HG03108 (cell line): ENCODE results near the gene MYOD1.

Experiments used
- ATAC-seq: cut with Tn5 transposase; IDR thresholded peaks from one replicate; pipeline ENCODE4 v1.9.1; 2021; ENCODE audit warnings: moderate library complexity; ENCODE audit not compliant: unreplicated experiment

MYOD1 gene

GRCh38 chr11:17734418-17734911 lies 15.1 kb downstream of the MYOD1 start, which contains the start of gene KCNC1:
Gene KCNC1 (plus strand): TSS chr11:17734781. CDS start chr11:17736003, 1,222 bp downstream.
- no peak for ATAC-seq

DNA sequence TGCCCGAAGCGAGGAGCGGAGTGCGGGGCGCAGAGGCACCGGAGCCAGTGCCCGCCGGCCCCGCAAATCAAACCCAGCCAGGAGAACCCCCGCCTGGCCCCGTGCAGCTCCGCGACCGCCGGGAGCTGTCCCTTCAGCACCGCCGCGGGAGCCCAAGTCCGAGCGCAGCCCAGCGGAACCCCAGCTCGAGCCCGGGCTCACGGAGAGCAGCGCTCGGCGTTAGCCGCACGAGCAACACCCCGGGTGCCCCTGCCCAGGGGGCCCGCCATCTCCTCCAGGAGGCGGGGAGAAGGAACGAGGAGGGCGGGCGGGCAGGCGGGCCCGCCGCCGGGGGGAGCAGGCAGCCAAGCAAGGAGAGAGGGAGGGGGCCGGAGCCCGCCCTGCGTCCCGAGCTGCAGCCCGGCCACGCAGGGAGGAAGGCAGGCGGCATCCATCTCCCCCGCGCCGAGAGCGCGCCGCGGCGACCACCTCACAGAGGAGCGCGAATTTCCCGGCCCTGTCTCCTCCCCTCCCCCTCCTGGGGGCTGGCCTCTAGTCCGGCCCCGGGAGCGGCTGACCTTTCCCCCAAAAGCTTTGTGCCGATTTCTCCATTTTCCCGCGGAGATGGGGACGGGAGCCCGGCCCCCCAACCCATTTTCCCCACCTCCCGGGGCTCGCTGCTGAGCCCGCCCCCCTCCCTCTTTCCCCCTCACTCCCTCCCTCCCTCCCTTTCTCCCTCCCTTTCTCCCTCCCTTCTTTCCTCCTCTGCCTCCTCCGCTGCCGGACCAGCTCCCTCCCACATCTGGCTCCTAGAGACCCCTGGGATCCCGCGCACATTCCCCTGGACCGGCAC lies 15.8 kb downstream of the MYOD1 start:
- ATAC-seq: no peak

DNA sequence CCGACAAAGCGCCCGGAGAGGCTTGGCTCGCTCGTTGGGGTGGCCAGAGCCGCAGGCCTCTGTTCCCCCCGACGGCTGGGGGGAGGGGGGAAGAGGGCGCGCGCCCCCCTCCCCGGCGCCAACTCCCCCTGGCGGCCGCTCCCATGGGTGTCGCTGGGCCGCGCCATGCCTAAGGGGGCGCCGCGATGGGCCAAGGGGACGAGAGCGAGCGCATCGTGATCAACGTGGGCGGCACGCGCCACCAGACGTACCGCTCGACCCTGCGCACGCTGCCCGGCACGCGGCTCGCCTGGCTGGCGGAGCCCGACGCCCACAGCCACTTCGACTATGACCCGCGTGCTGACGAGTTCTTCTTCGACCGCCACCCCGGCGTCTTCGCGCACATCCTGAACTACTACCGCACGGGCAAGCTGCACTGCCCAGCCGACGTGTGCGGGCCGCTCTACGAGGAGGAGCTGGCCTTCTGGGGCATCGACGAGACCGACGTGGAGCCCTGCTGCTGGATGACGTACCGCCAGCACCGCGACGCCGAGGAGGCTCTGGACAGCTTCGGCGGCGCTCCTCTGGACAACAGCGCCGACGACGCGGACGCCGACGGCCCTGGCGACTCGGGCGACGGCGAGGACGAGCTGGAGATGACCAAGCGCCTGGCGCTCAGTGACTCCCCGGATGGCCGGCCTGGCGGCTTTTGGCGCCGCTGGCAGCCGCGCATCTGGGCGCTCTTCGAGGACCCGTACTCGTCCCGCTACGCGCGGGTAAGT lies 16.6 kb downstream of the MYOD1 start:
- no peak for ATAC-seq

DNA sequence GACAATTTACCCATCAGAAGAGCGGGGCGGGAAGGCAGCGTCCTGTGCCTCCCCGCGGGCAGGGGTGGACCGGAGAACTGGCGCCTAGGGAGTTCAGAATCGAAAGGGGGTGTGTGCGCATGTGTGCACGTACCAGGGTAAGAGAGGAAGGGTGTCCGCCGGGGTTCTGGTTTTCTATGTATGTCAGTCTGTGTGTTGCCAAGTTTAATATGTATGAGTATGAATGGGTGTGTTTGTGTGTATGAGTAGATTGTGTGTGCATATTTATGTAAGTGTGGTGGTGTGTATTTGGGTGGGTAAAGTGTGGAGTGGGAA lies 17.2 kb downstream of the MYOD1 start:
- ATAC-seq: no peak

GRCh38 chr11:17736930-17737817 lies 17.8 kb downstream of the MYOD1 start:
- no peak for ATAC-seq

DNA sequence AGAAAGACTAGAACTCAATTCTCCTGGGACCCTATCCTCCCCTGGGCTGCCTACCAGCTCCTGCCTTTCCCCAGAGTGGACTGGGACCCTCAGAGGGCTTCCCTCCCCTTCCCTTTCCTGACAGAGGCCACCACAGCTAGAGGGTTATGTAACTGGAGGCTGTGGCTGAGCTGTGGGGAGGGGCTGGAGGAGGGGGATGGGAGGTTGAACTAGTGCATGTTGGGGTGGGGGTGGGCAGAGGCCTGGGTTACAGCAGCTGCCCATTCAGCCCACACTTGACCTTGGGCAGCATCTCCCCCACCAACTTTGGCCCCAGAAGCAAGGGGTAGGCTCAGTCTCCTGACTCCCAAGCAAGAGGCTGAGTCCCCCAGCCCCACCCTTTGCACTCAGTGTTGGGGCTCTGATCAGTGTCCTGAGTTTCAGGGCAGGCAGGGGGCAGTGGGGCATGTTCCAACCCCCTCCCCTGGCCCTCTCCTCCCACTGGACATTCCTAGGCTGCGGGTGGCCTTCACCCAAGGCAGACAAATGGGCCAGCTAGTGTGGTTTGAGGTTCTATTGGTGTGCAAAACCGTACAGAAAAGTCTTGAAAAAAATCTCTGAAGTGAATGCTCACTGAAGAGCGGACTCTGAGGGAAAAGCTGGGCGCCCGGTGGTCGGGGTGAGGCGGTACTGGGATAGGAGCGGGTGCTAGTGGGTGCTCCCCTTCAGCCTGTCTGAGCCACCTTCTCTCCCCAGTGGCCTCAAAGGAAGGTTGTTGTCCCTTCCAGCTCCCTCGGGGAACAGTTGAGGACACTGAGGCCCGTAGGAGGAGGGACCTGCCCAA lies 19.0 kb downstream of the MYOD1 start:
- ATAC-seq: no peak

DNA sequence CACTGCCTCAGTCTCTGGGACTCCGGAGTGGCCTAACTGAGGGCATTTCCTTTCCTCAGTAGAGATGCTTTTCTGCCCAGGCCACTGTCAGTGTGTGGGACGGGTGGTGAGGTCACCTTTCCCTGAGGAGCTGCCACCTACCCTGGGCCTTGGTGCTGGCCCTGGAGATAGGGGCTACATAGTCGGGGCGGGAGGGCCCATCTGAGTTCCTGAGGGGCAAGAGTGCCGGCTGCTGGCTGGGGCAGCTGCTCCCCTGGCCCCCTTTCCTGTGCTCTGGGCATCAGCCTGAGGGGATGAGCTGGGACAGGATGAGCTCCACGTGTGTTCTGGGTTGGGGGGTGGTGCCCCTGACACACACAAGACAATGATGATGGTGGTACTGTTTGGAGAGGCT lies 20.6 kb downstream of the MYOD1 start:
- ATAC-seq: no peak

DNA sequence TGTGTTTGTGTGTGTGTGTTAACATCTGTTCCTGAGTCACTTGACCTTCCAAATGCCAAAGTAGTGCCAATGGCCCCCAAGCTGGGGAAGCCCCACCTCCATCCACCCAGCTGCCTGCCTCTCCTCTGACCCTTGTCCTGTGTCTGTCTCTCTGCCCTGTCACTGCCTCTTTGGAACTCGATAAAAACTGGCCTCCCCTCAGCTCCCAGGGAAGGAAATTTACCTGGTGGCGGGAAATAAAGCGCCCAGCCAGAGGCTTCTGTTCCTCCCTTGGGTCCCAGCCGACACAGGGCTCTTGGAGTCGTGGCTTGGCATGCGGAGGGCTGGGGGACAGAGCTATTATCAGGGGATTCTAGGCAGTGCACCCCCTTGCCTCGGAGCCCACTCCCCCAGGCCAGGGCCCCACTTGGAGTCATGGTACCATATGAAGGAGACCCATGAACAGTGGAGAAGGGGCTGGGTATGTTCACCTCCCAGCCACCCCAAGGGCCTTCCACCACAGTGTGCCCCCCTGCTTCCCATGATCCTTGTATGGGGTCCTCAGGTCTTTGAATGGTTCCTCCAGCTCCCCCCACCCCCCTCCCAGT lies 21.4 kb downstream of the MYOD1 start:
- no peak for ATAC-seq

DNA sequence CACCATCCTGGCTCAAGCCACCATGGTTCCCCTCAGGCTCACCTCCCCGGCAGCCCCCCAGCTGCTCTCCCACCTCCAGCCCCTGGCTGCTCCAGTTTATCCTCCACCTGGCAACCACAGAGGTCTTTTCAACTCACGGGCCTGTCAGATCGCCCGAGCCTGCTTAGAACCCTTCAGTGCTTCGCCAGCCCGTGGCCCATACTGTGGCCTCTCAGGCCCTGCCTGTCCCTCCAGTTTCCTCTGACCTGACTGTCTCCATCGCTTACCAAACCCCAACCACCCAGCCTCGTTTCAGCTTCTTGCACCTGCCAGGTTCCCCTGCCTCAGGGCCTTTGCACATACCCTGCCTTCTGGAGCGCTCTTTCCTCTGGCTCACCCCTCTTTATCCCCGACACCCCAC lies 22.1 kb downstream of the MYOD1 start:
- no peak for ATAC-seq

GRCh38 chr11:17742019-17742418 lies 22.6 kb downstream of the MYOD1 start:
- no peak for ATAC-seq

GRCh38 chr11:17743026-17743807 lies 23.8 kb downstream of the MYOD1 start:
- no peak for ATAC-seq

DNA sequence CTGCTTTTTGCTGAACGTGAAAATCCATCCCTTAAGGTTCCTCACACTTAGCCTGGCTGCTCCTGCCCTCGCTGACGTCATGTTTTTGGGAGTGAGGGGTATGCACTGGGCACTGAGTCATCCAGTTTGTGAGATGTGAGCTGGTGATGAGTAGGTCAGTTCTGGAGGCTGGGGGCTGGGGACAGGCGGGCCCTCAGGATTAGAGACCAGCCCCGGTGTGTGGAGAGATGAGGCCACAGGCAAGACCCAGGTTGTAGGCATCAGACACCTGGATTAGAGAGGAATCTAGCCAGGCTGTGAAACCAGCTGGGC lies 24.4 kb downstream of the MYOD1 start:
- ATAC-seq: no peak

GRCh38 chr11:17744151-17744940 lies 25.0 kb downstream of the MYOD1 start:
- no peak for ATAC-seq

DNA sequence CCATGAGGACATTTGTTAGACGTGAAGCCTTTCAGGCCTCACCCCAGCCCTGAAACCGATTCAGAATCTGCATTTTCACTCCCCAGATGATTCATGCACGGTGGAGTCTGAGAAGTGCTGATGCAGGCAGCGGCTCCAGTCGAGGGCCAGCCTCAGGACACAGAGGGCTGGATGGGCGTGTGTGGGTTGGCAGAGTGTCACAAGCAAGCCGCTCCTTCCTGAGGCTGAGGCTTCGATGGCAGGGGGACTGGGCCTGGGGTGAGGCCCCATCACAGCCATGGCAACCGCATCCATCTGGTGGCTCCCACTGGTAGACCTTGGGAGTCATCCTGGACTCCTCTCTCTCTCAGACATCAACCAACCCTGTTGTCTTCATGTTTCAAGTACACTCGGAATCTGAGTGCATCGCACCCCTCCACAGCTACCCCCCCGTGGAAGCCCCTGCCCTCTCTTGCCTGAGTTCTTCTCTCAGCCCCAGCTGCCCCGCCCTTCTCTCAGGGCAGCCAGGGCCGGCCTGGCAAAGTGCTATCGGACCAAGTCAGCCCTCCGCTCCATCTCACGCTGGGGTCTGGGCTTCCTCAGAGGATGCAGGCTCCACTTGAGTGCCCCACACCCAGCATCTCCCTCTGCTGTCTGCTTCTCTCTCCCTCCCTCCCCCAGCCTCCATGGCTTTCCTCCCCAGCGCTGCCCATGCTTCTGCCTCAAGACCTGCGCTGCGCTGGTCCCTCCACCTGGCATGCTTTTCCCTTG lies 25.8 kb downstream of the MYOD1 start:
- no peak for ATAC-seq

DNA sequence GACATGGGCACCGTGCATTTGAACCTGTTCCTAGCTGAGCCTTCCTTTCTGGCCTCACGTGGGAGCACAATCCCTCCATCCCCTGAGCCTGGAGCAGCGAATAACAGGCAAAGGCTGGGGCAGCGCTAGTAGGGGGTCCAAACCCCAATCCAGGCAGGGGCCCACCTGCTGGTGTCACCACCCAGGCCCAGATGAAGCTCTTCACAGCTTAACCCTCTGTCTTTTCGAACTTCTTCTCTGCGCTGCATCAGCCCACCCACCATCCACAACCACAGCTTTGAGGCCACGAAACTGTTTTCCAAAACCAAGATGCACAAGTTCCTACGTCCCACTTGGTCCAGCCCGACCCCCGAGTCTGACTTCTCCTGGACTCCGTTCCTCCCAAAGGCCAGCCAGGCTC lies 26.7 kb downstream of the MYOD1 start:
- ATAC-seq: no peak

DNA sequence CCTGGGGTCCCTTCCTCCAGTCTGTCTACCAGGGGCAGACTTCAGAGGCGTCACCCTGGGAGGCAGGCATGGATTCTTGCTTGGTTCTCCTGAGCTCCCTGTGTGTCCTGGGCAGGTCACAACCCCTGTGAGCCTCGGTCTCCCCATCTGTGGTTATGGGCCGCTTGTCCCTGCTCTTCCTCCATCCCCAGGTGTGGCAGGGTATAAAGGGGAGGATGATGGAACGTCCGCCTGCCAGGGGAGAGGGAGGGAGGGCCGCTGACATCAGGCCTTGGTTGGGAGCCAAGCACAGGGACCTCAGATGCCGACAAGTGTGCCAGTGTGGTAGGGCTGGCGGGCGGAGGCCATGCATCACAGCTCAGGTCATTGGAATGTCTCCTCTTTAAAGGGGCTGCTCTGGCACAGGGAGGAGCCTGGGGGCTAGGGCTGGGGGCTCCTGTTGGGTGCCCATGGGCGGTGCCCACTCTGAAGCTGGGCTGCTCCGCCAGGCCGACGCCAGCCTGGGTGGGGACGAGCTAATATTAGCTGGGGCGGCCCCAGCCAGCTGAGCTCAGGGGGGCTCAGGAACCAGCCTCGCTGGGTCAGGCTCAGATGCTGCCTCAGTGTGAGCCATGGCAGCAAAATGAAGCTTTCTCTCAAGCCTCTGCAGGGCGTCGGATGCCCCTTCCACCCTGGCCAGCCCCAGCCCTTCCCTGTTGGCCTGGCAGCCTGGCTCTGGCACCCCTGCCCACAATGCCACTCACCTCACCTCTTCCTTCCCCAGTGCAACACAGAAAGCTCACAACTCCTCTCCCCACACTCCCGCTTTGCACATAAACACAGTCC lies 28.0 kb downstream of the MYOD1 start:
- ATAC-seq: no peak

DNA sequence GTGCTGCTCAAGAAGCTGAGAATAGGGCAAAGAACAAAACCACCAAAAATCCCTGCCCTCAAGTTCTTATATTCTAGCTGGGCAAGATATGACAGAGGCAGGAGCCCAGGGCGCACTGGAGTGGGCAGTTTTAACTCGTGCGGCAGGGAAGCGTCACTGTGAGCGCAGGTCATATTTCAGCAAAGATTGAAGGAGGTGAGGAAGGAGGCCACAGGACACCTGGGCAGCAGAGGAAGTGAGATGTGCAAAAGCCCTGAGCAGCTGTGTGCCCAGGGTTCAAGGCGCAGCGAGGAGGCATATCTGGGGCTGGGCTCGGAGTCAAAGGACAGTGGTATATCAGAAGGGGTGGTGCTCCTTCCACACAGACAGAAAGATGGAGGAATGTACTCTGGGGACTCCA lies 28.7 kb downstream of the MYOD1 start:
- ATAC-seq: no peak
